Thymus (tissue), 11 donors: Measurements from ENCODE around the gene ARHGAP24. TPM values are rescaled to one million over a fixed set of nuclear protein-coding genes. Genes with fewer than 3 reads are reported as not detected.

Experiments used
- DNase-seq, 9 donors: peaks; one replicate each; pipeline ENCODE4 v3.0.0-alpha.2; 2013; ENCODE audit warnings: low spot score in 9 of 9, low read depth in 6 of 9, missing footprints in 1 of 9
- H3K27ac ChIP-seq, 2 donors: one replicate each; pipeline ENCODE4 v1.5.1; 2013; ENCODE audit warnings: control low read depth in 1 of 2, low read depth in 1 of 2, low read length in 1 of 2, mild to moderate bottlenecking in 1 of 2, moderate library complexity in 1 of 2
- H3K27me3 ChIP-seq, 2 donors: one replicate each; pipeline ENCODE4 v1.5.1; 2013; ENCODE audit warnings: low read length in 1 of 2; ENCODE audit not compliant: control insufficient read depth in 2 of 2, insufficient read depth in 1 of 2
- H3K36me3 ChIP-seq, 2 donors: one replicate each; pipeline ENCODE4 v1.5.1; 2013; ENCODE audit warnings: low read length in 1 of 2, mild to moderate bottlenecking in 1 of 2, moderate library complexity in 1 of 2; ENCODE audit not compliant: control insufficient read depth in 2 of 2, insufficient read depth in 2 of 2
- H3K4me1 ChIP-seq, 2 donors: one replicate each; pipeline ENCODE4 v1.5.1; 2013; ENCODE audit warnings: low read length in 2 of 2; ENCODE audit not compliant: control insufficient read depth in 2 of 2, insufficient read depth in 2 of 2
- H3K4me3 ChIP-seq, 2 donors: one replicate each; pipeline ENCODE4 v1.5.1; 2013; ENCODE audit warnings: low read length in 2 of 2, control low read depth in 1 of 2, mild to moderate bottlenecking in 1 of 2
- H3K9me3 ChIP-seq, 2 donors: one replicate each; pipeline ENCODE4 v1.5.1; 2013; ENCODE audit warnings: low read length in 1 of 2, mild to moderate bottlenecking in 1 of 2; ENCODE audit not compliant: control insufficient read depth in 2 of 2, insufficient read depth in 1 of 2
- WGBS: extraction: QIAGEN DNeasy Blood & Tissue Kit; methylation state at CpG from one replicate; pipeline ENCODE4 v1.1.7; 2013; 5-methylcytosine and 5-hydroxymethylcytosine counted together
- polyA plus RNA-seq: library from polyadenylated mRNA; stranded (reverse); fragments of 200-250 nt; gene quantifications from one replicate; pipeline ENCODE4 v1.2.3, GENCODE V29; 2013
- total RNA-seq: library from RNA; stranded (reverse); fragments of 120-200 nt; gene quantifications from one replicate; pipeline ENCODE4 v1.2.4, GENCODE V29; 2013
- donor health status: healthy.

ARHGAP24 gene
- total and polyA plus RNA-seq, 2 donors = 10.0 to 18.2 TPM

- DNase-seq = no peak
- H3K9me3 ChIP-seq = no peaks in the 10 kb centered on the region
- WGBS = 96% methylated on average over 5 of the region's 5 CpGs
Measured at GRCh38 chr4:85580489-85580888, 105.5 kb downstream of the ARHGAP24 start.

GRCh38 chr4:85587952-85588351 lies 113.0 kb downstream of the ARHGAP24 start:
- no peaks in the 10 kb centered on the region for H3K36me3 ChIP-seq
- H3K4me1 ChIP-seq = no peaks in the 10 kb centered on the region
- H3K4me3 ChIP-seq = no peak overlapping the region
- 96% methylated on average over 1 of the region's 1 CpG for WGBS
- DNase-seq = no peak
- H3K9me3 ChIP-seq = no peaks in the 10 kb centered on the region
- H3K27ac ChIP-seq = no peak overlapping the region
- H3K27me3 ChIP-seq = no peaks in the 10 kb centered on the region

More at GRCh38 chr4:85580489-85580888, 105.5 kb downstream of the ARHGAP24 start:
- Histone ChIP-seq H3K4me1 (no peaks in the 10 kb centered on the region), H3K27ac (no peak overlapping the region), H3K36me3 (no peaks in the 10 kb centered on the region), H3K4me3 (no peak overlapping the region), H3K27me3 (no peaks in the 10 kb centered on the region)

GRCh38 chr4:85591406-85592098 lies 116.6 kb downstream of the ARHGAP24 start:
- H3K4me3 ChIP-seq = no peak overlapping the region
- H3K27me3 ChIP-seq = no peaks in the 10 kb centered on the region
- H3K9me3 ChIP-seq = no peaks in the 10 kb centered on the region
- no peaks in the 10 kb centered on the region for H3K4me1 ChIP-seq
- no peaks in the 10 kb centered on the region for H3K36me3 ChIP-seq
- DNase-seq = no peak
- 96% methylated on average over 3 of the region's 3 CpGs for WGBS
- no peak overlapping the region for H3K27ac ChIP-seq

GRCh38 chr4:85595098-85595775 lies 120.3 kb downstream of the ARHGAP24 start:
- WGBS = 81% methylated on average over 6 of the region's 6 CpGs
- no peak overlapping the region for H3K4me3 ChIP-seq
- H3K9me3 ChIP-seq = no peaks in the 10 kb centered on the region
- H3K27ac ChIP-seq = no peak overlapping the region
- H3K36me3 ChIP-seq = no peaks in the 10 kb centered on the region
- H3K4me1 ChIP-seq = no peaks in the 10 kb centered on the region
- DNase-seq = no peak
- no peaks in the 10 kb centered on the region for H3K27me3 ChIP-seq

GRCh38 chr4:85595796-85596559 lies 121.0 kb downstream of the ARHGAP24 start:
- no peaks in the 10 kb centered on the region for H3K27me3 ChIP-seq
- H3K9me3 ChIP-seq = no peaks in the 10 kb centered on the region
- H3K4me3 ChIP-seq = no peak overlapping the region
- DNase-seq = no peak
- no peaks in the 10 kb centered on the region for H3K36me3 ChIP-seq
- WGBS = 92% methylated on average over 1 of the region's 1 CpG
- no peak overlapping the region for H3K27ac ChIP-seq
- H3K4me1 ChIP-seq = no peaks in the 10 kb centered on the region

GRCh38 chr4:85598936-85599335 lies 124.0 kb downstream of the ARHGAP24 start:
- Histone ChIP-seq H3K4me3 (no peak overlapping the region), H3K36me3 (no peaks in the 10 kb centered on the region), H3K27ac (no peak overlapping the region), H3K4me1 (no peaks in the 10 kb centered on the region), H3K9me3 (no peaks in the 10 kb centered on the region), H3K27me3 (no peaks in the 10 kb centered on the region)
- DNase-seq = no peak
- WGBS = 95% methylated on average over 1 of the region's 1 CpG

- Histone ChIP-seq H3K4me1 (no peaks in the 10 kb centered on the region), H3K36me3 (no peaks in the 10 kb centered on the region), H3K4me3 (no peak overlapping the region), H3K27ac (no peak overlapping the region), H3K27me3 (no peaks in the 10 kb centered on the region), H3K9me3 (no peaks in the 10 kb centered on the region)
- DNase-seq = no peak
- WGBS = 92% methylated on average over 4 of the region's 4 CpGs
Measured at GRCh38 chr4:85600501-85600900, 125.6 kb downstream of the ARHGAP24 start.

- no peak overlapping the region for H3K27ac ChIP-seq
- 90% methylated on average over 3 of the region's 3 CpGs for WGBS
Measured at GRCh38 chr4:85603437-85604336, 128.7 kb downstream of the ARHGAP24 start.

More at GRCh38 chr4:85603437-85604336, 128.7 kb downstream of the ARHGAP24 start:
- Histone ChIP-seq H3K4me1 (no peaks in the 10 kb centered on the region), H3K27me3 (no peaks in the 10 kb centered on the region), H3K4me3 (no peak overlapping the region), H3K9me3 (no peaks in the 10 kb centered on the region), H3K36me3 (no peaks in the 10 kb centered on the region)
- DNase-seq = no peak
